WERI-Rb-1 (cell line): ENCODE measurements around the gene PDGFA.

ENCODE experiments used
- DNase-seq: peaks from one replicate; pipeline ENCODE4 v3.0.0-alpha.2; 2020
- H3K27ac ChIP-seq: fragments of 250-450 bp; sonication (Bioruptor Pico); 2 replicates; pipeline ENCODE4 v1.5.1; 2020; ENCODE audit warnings: mild to moderate bottlenecking, moderate library complexity
- H3K27me3 ChIP-seq: fragments of 250-450 bp; sonication (Bioruptor Pico); 2 replicates; pipeline ENCODE4 v1.5.1; 2021; ENCODE audit warnings: mild to moderate bottlenecking, low read depth, moderate library complexity; ENCODE audit not compliant: insufficient read depth, severe bottlenecking
- H3K36me3 ChIP-seq: fragments of 250-450 bp; sonication (Bioruptor Pico); 2 replicates; pipeline ENCODE4 v1.5.1; 2020; ENCODE audit warnings: mild to moderate bottlenecking, moderate library complexity
- H3K4me3 ChIP-seq: 2 replicates; pipeline ENCODE4 v1.5.1; 2011; ENCODE audit warnings: low read depth, mild to moderate bottlenecking, control low read depth, low read length
- H3K9me3 ChIP-seq: fragments of 250-450 bp; sonication (Bioruptor Pico); 2 replicates; pipeline ENCODE4 v1.5.1; 2021; ENCODE audit warnings: mild to moderate bottlenecking, moderate library complexity; ENCODE audit not compliant: severe bottlenecking
- CTCF ChIP-seq: IDR thresholded peaks from 2 replicates; pipeline ENCODE4 v1.5.1; 2011; ENCODE audit warnings: low read depth, mild to moderate bottlenecking, control low read depth, inconsistent platforms, low read length

PDGFA gene

GRCh38 chr7:526460-527034 lies 6.9 kb upstream of the PDGFA start:
- Histone ChIP-seq H3K27ac (no peak overlapping the region), H3K27me3 (peaks cover 26% of the 10 kb centered on the region), H3K9me3 (peaks cover 6% of the 10 kb centered on the region), H3K36me3 (no peaks in the 10 kb centered on the region), H3K4me3 (no peak overlapping the region)
- no peak for DNase-seq
- TF ChIP-seq CTCF: no peak

GRCh38 chr7:525740-526139 lies 6.1 kb upstream of the PDGFA start:
- DNase-seq: no peak
- Histone ChIP-seq H3K4me3 (no peak overlapping the region), H3K9me3 (peaks cover 6% of the 10 kb centered on the region), H3K27ac (no peak overlapping the region), H3K36me3 (no peaks in the 10 kb centered on the region), H3K27me3 (peaks cover 34% of the 10 kb centered on the region)
- no peak for TF ChIP-seq CTCF

- Histone ChIP-seq H3K9me3 (peaks cover 6% of the 10 kb centered on the region), H3K27me3 (peaks cover 43% of the 10 kb centered on the region), H3K36me3 (no peaks in the 10 kb centered on the region), H3K27ac (no peak overlapping the region), H3K4me3 (no peak overlapping the region)
- TF ChIP-seq CTCF: no peak
- no peak for DNase-seq
Measured at GRCh38 chr7:524800-525199, 5.2 kb upstream of the PDGFA start.

GRCh38 chr7:523347-524336 lies 4.0 kb upstream of the PDGFA start:
- H3K9me3 ChIP-seq: peaks cover 6% of the 10 kb centered on the region
- H3K27ac ChIP-seq: no peak overlapping the region
- no peak overlapping the region for H3K4me3 ChIP-seq
- H3K36me3 ChIP-seq: no peaks in the 10 kb centered on the region
- DNase-seq: no peak
- H3K27me3 ChIP-seq: peaks cover 47% of the 10 kb centered on the region
- no peak for TF ChIP-seq CTCF

- DNase-seq: no peak
- TF ChIP-seq CTCF: no peak
- Histone ChIP-seq H3K36me3 (no peaks in the 10 kb centered on the region), H3K27me3 (peaks cover 52% of the 10 kb centered on the region), H3K4me3 (no peak overlapping the region), H3K9me3 (peaks cover 6% of the 10 kb centered on the region), H3K27ac (no peak overlapping the region)
Measured at GRCh38 chr7:522951-523314, 3.3 kb upstream of the PDGFA start.
